NCI-H774 (cell line): ENCODE results near the gene MRPL36.
"Not testable (repeated sequence)": the region's sequence is repeated elsewhere in the genome, so short reads cannot be mapped to it uniquely, and the experiment has no call there.

Experiments
- DNase-seq: peaks from one replicate; lab custom pipeline; 2025; lab: John Stamatoyannopoulos, UW

Gene MRPL36

GRCh38 chr5:1832511-1833250 is 33.0 kb upstream of the MRPL36 start:
- no peak for DNase-seq

DNA sequence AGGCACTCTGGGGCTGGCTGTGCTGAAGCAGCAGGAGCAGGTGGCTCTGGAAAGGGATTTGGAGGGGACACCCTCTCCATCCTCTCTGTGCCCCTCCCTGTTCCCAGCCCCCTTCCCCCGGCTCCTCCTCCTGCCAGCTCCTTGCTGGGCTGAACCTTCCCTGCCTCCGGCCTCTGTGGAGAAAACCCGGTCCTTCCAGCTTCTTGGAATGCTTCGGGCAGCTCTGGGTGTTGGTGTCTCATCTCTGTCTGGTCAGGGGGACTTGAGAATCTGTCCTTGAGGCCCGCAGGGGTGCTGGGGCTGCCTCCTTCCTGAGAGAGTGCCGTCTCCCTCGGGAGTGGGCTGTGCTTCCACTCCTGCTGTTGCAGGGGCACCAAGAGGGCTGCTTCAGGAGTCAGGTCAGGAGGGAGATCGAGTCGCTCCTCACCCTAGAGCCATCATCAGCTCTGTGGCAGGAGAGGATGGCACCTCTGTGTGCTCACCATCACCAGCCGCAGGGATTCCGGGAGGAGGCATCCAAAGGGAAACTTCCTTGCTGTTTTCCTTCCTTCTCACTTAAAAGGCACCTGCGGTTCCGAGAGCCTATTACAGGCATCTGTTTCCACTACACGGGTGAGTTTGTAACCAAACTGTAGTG is 32.2 kb upstream of the MRPL36 start:
- no peak for DNase-seq

DNA sequence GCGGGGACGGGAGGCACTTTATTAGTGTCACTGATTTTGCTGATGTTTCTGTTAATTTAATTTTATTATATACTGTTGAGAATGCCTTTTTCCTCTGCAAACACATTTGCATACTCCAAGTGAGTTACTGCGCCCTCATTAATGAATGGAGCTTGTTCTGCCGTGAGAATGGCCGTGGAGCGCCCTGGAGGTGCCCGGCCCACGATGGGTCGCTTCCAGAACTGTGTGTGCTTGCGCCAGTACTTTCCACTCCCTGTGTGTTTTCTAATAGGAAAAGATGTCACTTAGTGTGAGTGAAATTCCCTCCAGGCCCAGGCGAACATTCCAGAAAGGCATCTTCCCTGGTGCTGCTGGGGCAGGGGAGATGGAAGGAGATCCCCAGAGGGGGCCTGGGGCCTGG is 31.6 kb upstream of the MRPL36 start:
- no peak for DNase-seq

DNA sequence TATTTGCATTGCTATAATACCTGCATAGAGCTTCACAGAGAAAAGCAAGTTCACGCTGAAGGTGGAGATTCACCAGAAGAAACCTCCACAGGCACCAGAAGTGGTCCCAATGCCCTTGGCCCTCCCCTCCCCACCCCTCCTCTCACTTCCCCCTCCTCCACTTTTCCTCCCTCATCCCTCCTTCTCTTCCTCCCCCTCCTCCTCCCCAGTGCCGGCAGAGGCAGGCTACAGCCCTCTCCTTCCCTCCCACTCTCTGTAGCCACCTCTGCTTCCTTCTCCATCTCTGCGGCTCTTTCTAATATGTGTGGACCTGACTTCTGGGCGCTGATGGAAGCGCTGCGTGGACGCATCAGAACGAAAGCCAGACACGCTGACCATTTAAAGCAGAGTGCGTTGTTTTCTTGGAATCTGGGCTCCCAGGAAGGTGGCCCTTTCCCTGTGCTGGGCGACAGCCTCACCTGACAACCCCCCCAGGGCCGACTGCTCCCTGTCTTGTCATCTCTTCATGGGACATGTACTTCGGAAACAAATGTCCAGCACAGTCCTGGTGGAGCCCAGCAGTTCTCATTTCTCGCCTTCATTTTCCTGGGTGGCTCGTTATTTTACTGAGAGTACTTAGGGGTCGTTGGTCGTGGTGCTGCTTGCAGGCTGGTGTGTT is 31.1 kb upstream of the MRPL36 start:
- no peak for DNase-seq

DNA sequence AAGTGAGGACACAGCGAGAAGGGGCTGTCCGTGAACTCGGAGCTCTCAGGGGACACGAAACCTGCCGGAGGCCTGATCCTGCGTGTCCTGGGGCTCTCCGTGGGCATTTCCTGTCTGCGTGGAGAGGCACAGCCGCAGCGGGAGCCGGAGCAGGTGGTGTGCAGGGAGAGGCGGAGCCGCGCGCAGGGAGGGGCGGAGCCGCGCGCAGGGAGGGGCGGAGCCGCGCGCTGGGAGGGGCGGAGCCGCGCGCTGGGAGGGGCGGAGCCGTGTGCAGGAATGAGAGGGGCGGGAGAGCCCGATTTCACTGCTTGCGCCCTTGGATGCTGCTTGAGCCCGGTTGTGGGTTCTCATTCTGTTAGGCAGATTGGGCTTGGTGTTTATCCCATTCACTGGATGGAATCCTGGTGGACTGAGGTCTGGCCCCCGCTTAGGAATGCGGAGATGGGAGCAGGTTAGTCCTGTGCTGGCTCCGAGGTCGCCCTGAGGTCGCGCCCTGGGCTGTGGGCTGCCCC is 28.3 kb upstream of the MRPL36 start:
- no peak for DNase-seq

GRCh38 chr5:1827025-1827885 is 27.6 kb upstream of the MRPL36 start:
- no peak for DNase-seq

DNA sequence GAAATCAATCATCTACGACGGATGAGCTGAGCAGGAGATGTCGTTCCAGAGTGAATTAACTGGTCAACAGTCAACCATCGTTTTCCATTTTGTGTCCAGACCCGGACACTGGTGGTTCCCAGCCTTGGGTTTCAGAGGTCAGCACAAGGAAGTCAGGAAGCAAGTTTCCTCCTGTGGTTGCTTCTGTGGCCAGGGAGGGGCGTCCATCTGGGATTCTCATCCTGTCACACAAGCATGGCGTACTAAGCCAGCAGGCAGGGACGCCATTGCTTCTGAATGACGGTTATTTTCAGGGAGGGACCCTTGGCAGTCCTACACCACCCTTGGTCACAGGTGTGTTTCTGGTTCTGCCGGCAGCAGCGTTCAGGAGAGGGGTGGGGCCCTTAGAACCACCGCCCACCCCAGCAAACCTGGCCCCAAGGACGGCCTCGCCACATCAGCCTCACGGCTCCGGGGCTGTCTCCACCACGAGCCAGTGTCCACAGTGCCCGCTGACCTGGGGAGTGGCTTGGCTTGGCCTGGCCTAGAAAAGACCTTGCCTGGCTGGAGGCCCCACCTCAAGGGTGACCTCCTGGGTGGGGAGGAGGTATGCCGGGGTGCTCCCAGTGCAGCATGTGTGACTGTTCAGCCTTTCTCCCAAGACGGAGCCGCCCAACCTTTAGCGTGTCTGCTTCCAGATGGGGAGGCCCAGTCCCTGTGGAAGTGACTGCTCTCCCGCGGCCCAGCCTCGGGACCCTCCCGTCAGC is 26.8 kb upstream of the MRPL36 start:
- no peak for DNase-seq

GRCh38 chr5:1824903-1825841 is 25.5 kb upstream of the MRPL36 start:
- DNase-seq: no peak

DNA sequence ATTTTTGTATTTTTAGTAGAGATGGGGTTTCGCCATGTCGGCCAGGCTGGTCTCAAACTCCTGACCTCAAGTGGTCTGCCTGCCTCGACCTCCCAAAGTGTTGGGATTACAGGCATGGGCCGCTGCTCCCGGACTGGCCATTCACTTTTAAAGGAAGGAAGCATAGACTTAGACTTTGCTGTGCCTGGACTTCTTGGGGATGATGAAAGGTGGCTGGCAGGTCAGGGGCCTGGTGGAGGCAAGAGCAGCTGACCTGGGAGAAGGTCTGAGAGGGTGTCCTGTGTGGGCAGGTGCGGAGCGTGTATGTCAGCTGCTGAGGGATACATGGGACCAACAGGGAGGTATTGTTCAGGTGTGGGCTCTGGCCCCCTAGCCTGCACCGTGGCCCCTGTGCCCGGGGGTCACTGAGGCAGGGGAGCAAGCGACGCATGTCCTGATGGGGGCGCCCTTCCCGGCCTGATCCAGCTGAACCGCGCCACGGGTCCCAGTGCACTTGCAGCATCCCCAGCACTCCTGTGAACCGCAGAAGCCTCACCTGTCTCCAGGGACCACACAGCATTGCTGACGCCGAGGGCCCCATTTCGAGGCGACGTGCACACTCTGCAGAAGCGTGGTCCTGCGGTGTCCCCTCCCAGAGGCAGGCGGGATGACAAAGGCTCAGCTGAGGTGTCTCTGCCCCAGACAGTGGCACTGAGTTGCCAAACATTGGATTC is 24.6 kb upstream of the MRPL36 start:
- no peak for DNase-seq

- no peak for DNase-seq
Measured at GRCh38 chr5:1823381-1824034, 23.9 kb upstream of the MRPL36 start.

DNA sequence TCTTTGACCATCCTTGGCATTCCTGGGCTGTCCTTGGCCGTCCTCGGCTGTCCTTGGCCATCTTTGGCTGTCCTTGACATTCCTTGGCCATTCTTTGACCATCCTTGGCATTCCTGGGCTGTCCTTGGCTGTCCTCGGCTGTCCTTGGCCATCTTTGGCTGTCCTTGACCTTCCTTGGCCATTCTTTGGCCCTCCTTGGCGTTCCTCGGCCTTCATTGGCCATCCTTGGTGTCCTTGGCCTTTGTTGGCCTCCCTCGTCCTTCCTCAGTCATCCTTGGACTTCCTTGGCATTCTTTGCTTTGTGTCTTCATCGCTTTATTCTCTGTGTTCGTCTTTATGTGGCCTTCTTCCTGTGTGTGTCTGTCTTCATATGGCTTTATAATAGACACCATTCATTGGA is 22.2 kb upstream of the MRPL36 start:
- no peak for DNase-seq

DNA sequence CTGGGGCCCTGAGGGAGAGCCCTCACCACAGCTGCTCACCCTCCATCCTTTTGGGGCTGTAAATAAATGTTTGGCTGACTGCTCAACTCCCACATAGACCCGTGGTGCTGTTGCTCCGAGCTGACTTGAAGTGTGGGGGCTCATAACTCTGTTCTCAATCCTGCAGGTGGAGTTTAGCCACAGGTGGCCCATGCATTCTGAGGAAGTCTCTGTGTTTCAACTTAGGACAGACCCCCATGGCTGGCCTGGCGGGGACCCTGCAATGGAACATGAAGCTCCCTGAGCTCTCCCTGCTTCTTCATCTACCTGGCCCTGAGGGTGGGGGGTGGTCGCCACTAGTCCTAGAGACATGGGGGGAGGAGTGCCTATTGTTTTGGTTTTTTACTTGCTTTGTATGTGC is 21.3 kb upstream of the MRPL36 start:
- DNase-seq: no peak

DNA sequence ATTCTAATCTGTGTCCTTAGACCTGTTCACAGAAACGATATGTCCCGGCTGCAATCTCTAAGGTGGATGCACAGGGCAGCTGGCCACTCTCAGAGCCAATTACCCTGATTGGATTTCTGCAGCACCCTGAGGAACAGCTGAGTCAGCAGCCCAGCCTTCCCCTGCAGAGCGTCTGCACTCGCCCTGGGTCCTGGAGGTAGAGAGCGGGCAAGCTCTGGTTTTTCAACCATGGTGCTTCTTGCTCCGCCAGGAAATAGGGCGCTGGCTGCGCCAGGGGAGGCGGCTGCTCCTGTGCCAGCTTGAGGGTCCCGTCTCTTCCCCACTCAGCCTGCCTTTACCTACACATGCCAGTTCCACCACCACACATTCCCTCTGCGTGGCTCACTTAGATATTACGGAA is 20.7 kb upstream of the MRPL36 start:
- no peak for DNase-seq

GRCh38 chr5:1819458-1819857 is 19.8 kb upstream of the MRPL36 start:
- no peak for DNase-seq

GRCh38 chr5:1818784-1819183 is 19.1 kb upstream of the MRPL36 start:
- no peak for DNase-seq

DNA sequence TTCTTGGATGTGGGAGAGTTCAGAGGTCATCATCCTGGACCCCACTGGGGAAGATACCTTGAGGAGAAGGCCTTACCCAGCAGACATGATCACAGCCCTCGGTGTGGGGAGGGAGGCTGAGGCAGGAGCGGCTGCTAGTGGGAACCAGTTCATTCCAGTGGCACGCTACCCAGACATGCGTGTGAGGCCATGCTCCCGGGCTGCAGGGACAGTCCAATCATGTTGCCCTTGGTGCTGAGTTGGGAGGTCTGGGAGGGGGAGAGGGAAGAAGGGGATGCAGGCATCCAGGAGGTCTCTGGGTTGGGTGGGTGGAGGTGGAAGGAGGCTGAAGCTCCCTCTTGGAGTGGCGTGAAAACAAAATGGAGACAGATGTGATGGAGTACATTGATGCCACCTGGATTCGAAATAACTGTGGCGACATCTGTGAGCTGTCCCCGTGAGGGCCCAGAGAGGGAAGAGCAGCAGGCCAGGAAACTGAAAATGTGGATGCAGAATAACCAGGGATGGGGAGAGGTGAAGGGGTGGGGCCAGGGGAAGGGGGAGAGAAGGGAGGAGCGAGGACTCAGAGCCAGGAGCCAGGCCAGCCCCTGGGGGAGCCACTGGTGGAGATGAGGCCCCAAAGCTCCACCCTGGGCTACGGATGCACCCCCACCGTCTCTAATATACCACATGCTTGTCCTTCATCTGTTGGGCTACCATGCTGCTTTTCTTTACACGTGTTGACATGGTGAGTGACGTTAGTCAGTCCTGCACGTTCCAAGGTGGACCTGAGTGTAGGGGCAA is 17.8 kb upstream of the MRPL36 start:
- no peak for DNase-seq

GRCh38 chr5:1816495-1817089 is 17.0 kb upstream of the MRPL36 start:
- DNase-seq: not testable (repeated sequence)

DNA sequence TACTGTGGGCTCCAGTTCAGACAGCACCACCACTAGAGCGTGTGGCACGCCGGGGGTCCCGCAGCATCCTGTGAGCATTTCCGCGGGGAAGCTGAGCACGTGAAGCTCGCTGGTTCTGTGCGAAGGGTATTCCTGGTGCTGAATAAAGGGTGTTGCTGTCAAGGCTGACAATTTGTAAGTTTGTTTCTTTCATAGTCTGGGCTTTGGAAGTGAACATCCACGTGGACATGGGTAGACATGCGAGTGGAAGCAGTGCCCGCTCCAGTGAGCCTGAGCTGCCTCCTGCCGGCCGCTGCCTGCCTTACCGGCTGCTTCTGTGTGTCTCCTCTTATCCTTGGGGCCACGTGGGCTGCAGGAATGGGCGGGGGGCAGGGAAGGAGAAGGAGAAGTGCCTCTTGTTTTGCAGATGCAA is 16.2 kb upstream of the MRPL36 start:
- DNase-seq: no peak
